ENCODE results near the gene LRCH2. TPM values are rescaled to one million over a fixed set of nuclear protein-coding genes. Genes with fewer than 3 reads are reported as not detected.
"Not testable (repeated sequence)": the region's sequence is repeated elsewhere in the genome, so short reads cannot be mapped to it uniquely, and the experiment has no call there.

The LRCH2 gene
- total RNA-seq, 1 experiment from 2014 or later, result 6.2 TPM

- no peak for DNase-seq (ENCODE audit: low spot score)
These were observed 19.7 kb downstream of the LRCH2 start for GRCh38 chrX:115214151-115214550.

GRCh38 chrX:115209547-115209946 lies 24.3 kb downstream of the LRCH2 start:
- DNase-seq (ENCODE audit: low spot score), result not testable (repeated sequence)

GRCh38 chrX:115204040-115204439 lies 29.9 kb downstream of the LRCH2 start:
- DNase-seq (ENCODE audit: low spot score), result no peak

- no peak for DNase-seq (ENCODE audit: low spot score)
These were observed 41.6 kb downstream of the LRCH2 start for GRCh38 chrX:115192244-115192700.

- DNase-seq (ENCODE audit: low spot score), result no peak
These were observed 42.2 kb downstream of the LRCH2 start for GRCh38 chrX:115191490-115192243.

GRCh38 chrX:115190636-115191489 lies 43.0 kb downstream of the LRCH2 start:
- DNase-seq (ENCODE audit: low spot score), result no peak

- no peak for DNase-seq (ENCODE audit: low spot score)
These were observed 44.0 kb downstream of the LRCH2 start for GRCh38 chrX:115189646-115190635.

- DNase-seq (ENCODE audit: low spot score), result no peak
These were observed 44.8 kb downstream of the LRCH2 start, which contains the start of gene RBMXL3 for GRCh38 chrX:115189110-115189509. Gene RBMXL3, plus strand, starts transcription at chrX:115189410. Its CDS starts 32 bp downstream, at chrX:115189442.

GRCh38 chrX:115183980-115184379 lies 49.9 kb downstream of the LRCH2 start:
- no peak for DNase-seq (ENCODE audit: low spot score)

- DNase-seq (ENCODE audit: low spot score), result no peak
These were observed 55.4 kb downstream of the LRCH2 start for GRCh38 chrX:115178473-115178872.

- no peak for DNase-seq (ENCODE audit: low spot score)
These were observed 56.0 kb downstream of the LRCH2 start for GRCh38 chrX:115177932-115178331.

GRCh38 chrX:115174548-115174947 lies 59.3 kb downstream of the LRCH2 start:
- DNase-seq (ENCODE audit: low spot score), result no peak

- DNase-seq (ENCODE audit: low spot score), result no peak
These were observed 60.7 kb downstream of the LRCH2 start for GRCh38 chrX:115173181-115173580.

GRCh38 chrX:115147220-115147619 lies 86.7 kb downstream of the LRCH2 start:
- DNase-seq (ENCODE audit: low spot score), result peak; percentile 10

GRCh38 chrX:115142057-115142456 lies 91.8 kb downstream of the LRCH2 start:
- DNase-seq (ENCODE audit: low spot score), result no peak

- DNase-seq (ENCODE audit: low spot score), result no peak
These were observed 95.9 kb downstream of the LRCH2 start for GRCh38 chrX:115138040-115138439.

- no peak for DNase-seq (ENCODE audit: low spot score)
These were observed 99.5 kb downstream of the LRCH2 start for GRCh38 chrX:115134382-115134781.

GRCh38 chrX:115112411-115112810 lies 121.5 kb downstream of the LRCH2 start:
- no peak for DNase-seq (ENCODE audit: low spot score)

- no peak for DNase-seq (ENCODE audit: low spot score)
These were observed 135.0 kb downstream of the LRCH2 start for GRCh38 chrX:115098897-115099296.

GRCh38 chrX:115093191-115093590 lies 140.7 kb downstream of the LRCH2 start:
- DNase-seq (ENCODE audit: low spot score), result no peak

GRCh38 chrX:115089419-115089818 lies 144.5 kb downstream of the LRCH2 start:
- DNase-seq (ENCODE audit: low spot score), result no peak

All from H4 (cell line).